ENCODE data around the gene PCNX2.

DNA sequence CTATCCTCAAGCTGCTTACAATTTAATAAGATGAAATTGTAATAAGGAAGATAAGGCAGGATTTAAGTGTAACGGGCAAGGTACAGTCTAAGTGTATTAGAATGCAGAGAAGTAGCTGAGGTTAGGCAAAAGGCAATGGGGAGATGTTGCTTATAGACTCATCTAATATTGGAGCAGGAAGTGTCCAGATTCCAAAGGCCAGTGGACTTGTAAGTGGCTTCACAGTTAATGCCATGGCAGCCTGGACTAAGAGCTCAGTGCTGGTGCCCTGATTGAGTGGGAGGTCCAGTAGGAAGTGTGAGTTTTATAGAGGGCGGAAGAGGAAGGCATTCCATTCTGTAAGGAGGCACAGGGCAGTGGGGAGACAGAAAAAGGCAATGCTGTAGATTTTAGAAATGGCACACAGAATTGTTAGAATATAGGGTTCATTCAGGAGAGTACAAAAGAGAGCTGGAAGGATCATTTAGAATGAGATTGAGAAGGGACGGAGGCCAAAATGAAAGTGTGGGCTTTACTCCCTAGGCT lies 44.6 kb upstream of the PCNX2 start:
- TF ChIP-seq POLR2A (IDR thresholded peaks at IDR 0.05; ENCODE audit: control extremely low read depth in 1 of 2, low read depth in 2 of 2, low read length in 2 of 2) (no peak), RNF2 (IDR thresholded peaks at IDR 0.05; ENCODE audit: borderline replicate concordance, low read depth, low read length, missing control alignments, poor library complexity, severe bottlenecking) (no peak), EZH2 (IDR thresholded peaks at IDR 0.05; ENCODE audit: low read depth, low read length, severe bottlenecking) (no peak), TBP (IDR thresholded peaks at IDR 0.05; ENCODE audit: low read depth, low read length) (no peak)
- TF ChIP-seq, protein P1, sequence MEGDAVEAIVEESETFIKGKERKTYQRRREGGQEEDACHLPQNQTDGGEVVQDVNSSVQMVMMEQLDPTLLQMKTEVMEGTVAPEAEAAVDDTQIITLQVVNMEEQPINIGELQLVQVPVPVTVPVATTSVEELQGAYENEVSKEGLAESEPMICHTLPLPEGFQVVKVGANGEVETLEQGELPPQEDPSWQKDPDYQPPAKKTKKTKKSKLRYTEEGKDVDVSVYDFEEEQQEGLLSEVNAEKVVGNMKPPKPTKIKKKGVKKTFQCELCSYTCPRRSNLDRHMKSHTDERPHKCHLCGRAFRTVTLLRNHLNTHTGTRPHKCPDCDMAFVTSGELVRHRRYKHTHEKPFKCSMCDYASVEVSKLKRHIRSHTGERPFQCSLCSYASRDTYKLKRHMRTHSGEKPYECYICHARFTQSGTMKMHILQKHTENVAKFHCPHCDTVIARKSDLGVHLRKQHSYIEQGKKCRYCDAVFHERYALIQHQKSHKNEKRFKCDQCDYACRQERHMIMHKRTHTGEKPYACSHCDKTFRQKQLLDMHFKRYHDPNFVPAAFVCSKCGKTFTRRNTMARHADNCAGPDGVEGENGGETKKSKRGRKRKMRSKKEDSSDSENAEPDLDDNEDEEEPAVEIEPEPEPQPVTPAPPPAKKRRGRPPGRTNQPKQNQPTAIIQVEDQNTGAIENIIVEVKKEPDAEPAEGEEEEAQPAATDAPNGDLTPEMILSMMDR (IDR thresholded peaks at IDR 0.05; ENCODE audit: control extremely low read depth in 1 of 3, insufficient read depth in 1 of 3, low read depth in 1 of 3, low read length in 3 of 3) = no peak
- TF ChIP-seq, protein P2, sequence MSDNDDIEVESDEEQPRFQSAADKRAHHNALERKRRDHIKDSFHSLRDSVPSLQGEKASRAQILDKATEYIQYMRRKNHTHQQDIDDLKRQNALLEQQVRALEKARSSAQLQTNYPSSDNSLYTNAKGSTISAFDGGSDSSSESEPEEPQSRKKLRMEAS (IDR thresholded peaks at IDR 0.05) = no peak
